Testis (tissue), 2 donors: Measurements from ENCODE around the gene SH3PXD2B.

Experiments used
- POLR2A ChIP-seq: fragments of 450-650 bp; IDR thresholded peaks from one replicate; pipeline ENCODE4 v1.6.1; 2017; ENCODE audit warnings: antibody characterized with exemption, mild to moderate bottlenecking, moderate library complexity
- TF ChIP-seq, protein P1 (sequence below), 3 experiments: fragments of 450-650 bp in 2 of 3; fragments of 200-600 bp in 1 of 3; sonication (generic) in 1 of 3; IDR thresholded peaks; one replicate each; pipeline ENCODE4 v1.5.1; 2016 to 2019; ENCODE audit warnings: antibody characterized with exemption in 3 of 3, mild to moderate bottlenecking in 2 of 3, moderate library complexity in 1 of 3

- TF ChIP-seq, protein P1, sequence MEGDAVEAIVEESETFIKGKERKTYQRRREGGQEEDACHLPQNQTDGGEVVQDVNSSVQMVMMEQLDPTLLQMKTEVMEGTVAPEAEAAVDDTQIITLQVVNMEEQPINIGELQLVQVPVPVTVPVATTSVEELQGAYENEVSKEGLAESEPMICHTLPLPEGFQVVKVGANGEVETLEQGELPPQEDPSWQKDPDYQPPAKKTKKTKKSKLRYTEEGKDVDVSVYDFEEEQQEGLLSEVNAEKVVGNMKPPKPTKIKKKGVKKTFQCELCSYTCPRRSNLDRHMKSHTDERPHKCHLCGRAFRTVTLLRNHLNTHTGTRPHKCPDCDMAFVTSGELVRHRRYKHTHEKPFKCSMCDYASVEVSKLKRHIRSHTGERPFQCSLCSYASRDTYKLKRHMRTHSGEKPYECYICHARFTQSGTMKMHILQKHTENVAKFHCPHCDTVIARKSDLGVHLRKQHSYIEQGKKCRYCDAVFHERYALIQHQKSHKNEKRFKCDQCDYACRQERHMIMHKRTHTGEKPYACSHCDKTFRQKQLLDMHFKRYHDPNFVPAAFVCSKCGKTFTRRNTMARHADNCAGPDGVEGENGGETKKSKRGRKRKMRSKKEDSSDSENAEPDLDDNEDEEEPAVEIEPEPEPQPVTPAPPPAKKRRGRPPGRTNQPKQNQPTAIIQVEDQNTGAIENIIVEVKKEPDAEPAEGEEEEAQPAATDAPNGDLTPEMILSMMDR (IDR thresholded peaks at IDR 0.05), result no peak
- no peak for TF ChIP-seq POLR2A
Measured at GRCh38 chr5:172451771-172452197, 2.5 kb downstream of the SH3PXD2B start.
